HG03066 (cell line): ENCODE results near the gene SUSD3.
A peak's percentile ranks its signal among the peaks of the same experiment; 100 is the strongest.

ENCODE experiments used
- ATAC-seq: cut with Tn5 transposase; IDR thresholded peaks from one replicate; pipeline ENCODE4 v1.9.1; 2021; ENCODE audit warnings: low read depth; ENCODE audit not compliant: unreplicated experiment

Gene SUSD3

DNA sequence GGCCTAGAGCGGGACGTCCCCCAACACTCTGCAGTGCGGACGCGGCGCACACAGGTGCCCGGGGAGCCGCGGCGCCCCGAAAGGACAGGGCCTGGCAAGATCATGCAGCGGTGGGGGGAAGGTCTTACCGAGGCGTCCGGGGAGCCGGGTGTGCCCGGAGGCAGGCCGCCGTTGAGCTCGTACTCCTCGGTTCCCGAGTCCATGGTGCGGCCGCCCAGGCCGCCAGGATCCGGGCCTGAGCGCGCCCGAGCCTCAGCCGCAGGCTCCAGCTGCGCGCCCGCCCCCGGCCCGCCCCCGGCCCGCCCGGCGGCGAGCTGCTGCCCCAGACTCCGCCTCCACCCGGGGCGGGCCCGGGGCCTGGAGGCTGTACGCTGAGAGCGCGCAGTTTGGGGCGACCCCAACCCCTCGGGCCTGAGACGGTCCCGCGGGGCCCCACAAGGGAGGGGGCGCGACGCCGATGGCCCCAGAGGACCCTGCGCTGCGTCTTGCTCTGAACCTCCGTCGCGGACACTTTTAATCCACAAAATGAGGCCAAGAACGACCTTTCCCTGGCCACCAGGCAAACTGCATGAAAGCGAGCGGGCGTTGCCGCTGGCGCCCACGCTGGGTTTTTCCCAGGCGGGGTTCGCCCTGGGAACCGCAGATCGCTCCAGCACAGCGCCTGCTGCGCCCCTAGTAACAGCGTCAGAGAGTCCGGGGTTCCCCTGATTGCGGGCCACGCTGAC lies 75.7 kb downstream of the SUSD3 start, which contains the start of gene NINJ1:
TSS of gene NINJ1 (minus strand) at position 237 of the 725 bp plus-strand sequence. CDS start at position 203, 34 bp downstream.
- peak; percentile 78 for ATAC-seq
